IPS DF 6.9 (cell line): ENCODE results near the gene ATF4.
"Not testable (repeated sequence)": the region's sequence is repeated elsewhere in the genome, so short reads cannot be mapped to it uniquely, and the experiment has no call there.

Experiments
- DNase-seq: peaks from one replicate; pipeline ENCODE4 v3.0.0-alpha.2; 2013; ENCODE audit warnings: low read depth, low spot score
- H3K27ac ChIP-seq: one replicate; pipeline ENCODE4 v1.5.1; 2013; ENCODE audit warnings: low read length, control low read depth
- H3K27me3 ChIP-seq: 2 replicates; pipeline ENCODE4 v1.6.1; 2013; ENCODE audit warnings: mild to moderate bottlenecking, low read length; ENCODE audit not compliant: control insufficient read depth, insufficient read depth
- H3K36me3 ChIP-seq: 2 replicates; pipeline ENCODE4 v1.6.1; 2013; ENCODE audit warnings: low read length; ENCODE audit not compliant: control insufficient read depth, insufficient read depth
- H3K4me1 ChIP-seq: 2 replicates; pipeline ENCODE4 v1.6.1; 2013; ENCODE audit warnings: low read length; ENCODE audit not compliant: control insufficient read depth, insufficient read depth
- H3K4me3 ChIP-seq: 2 replicates; pipeline ENCODE4 v1.5.1; 2013; ENCODE audit warnings: mild to moderate bottlenecking, low read length
- H3K9me3 ChIP-seq: 2 replicates; pipeline ENCODE4 v1.6.1; 2013; ENCODE audit warnings: low read length, inconsistent platforms; ENCODE audit not compliant: control insufficient read depth, insufficient read depth
- WGBS: extraction: QIAGEN DNeasy Blood & Tissue Kit; methylation state at CpG from one replicate; pipeline ENCODE4 v1.1.7; 2013; ENCODE audit warnings: mixed read lengths, missing lambda C conversion rate; ENCODE audit not compliant: insufficient read length, insufficient coverage; 5-methylcytosine and 5-hydroxymethylcytosine counted together

Gene ATF4

GRCh38 chr22:39500101-39500500 lies 20.3 kb upstream of the ATF4 start:
- DNase-seq, result no peak
- H3K36me3 ChIP-seq, result peaks cover 9% of the 10 kb centered on the region
- H3K27ac ChIP-seq, result no peak overlapping the region
- H3K4me3 ChIP-seq, result no peak overlapping the region
- no peaks in the 10 kb centered on the region; the same call in 1 of the 2 replicates for H3K27me3 ChIP-seq
- H3K9me3 ChIP-seq, result no peaks in the 10 kb centered on the region
- WGBS, result no CpG with 5 or more reads among the region's 6 CpGs
- H3K4me1 ChIP-seq, result peaks cover 2% of the 10 kb centered on the region; the same call in 1 of the 2 replicates

- peak overlapping the region; percentile 49; the same call in 1 of the 2 replicates for H3K4me3 ChIP-seq
- no peak for DNase-seq
- peaks cover 14% of the 10 kb centered on the region for H3K36me3 ChIP-seq
- no peaks in the 10 kb centered on the region; the same call in 1 of the 2 replicates for H3K27me3 ChIP-seq
- no peak overlapping the region for H3K27ac ChIP-seq
- peaks cover 2% of the 10 kb centered on the region; the same call in 1 of the 2 replicates for H3K4me1 ChIP-seq
- WGBS, result no CpG with 5 or more reads among the region's 13 CpGs
- no peaks in the 10 kb centered on the region for H3K9me3 ChIP-seq
Observed at GRCh38 chr22:39501644-39502108, 18.7 kb upstream of the ATF4 start.

GRCh38 chr22:39502109-39502788 lies 18.1 kb upstream of the ATF4 start, which contains the start of gene MIEF1:
Gene MIEF1, plus strand, starts transcription at chr22:39502290. Its CDS starts 9,005 bp downstream, at chr22:39511295.
- no CpG with 5 or more reads among the region's 58 CpGs for WGBS
- DNase-seq, result peak; percentile 92
- no peaks in the 10 kb centered on the region for H3K9me3 ChIP-seq
- H3K36me3 ChIP-seq, result peaks cover 17% of the 10 kb centered on the region
- H3K4me1 ChIP-seq, result peaks cover 2% of the 10 kb centered on the region; the same call in 1 of the 2 replicates
- no peak within 1 kb of the TSS for H3K27ac ChIP-seq
- peaks cover 2% of the 10 kb centered on the region; the same call in 1 of the 2 replicates for H3K27me3 ChIP-seq
- H3K4me3 ChIP-seq, result peak within 1 kb of the TSS; percentile 49

GRCh38 chr22:39502789-39503409 lies 17.5 kb upstream of the ATF4 start:
- Histone ChIP-seq H3K27ac (no peak overlapping the region), H3K27me3 (peaks cover 6% of the 10 kb centered on the region; the same call in 1 of the 2 replicates), H3K36me3 (peaks cover 17% of the 10 kb centered on the region), H3K9me3 (no peaks in the 10 kb centered on the region), H3K4me1 (peaks cover 2% of the 10 kb centered on the region; the same call in 1 of the 2 replicates), H3K4me3 (peak overlapping the region; percentile 49)
- no CpG with 5 or more reads among the region's 18 CpGs for WGBS
- no peak for DNase-seq

GRCh38 chr22:39503630-39504029 lies 16.7 kb upstream of the ATF4 start:
- Histone ChIP-seq H3K36me3 (peaks cover 17% of the 10 kb centered on the region), H3K4me1 (peaks cover 2% of the 10 kb centered on the region; the same call in 1 of the 2 replicates), H3K27me3 (peaks cover 13% of the 10 kb centered on the region; the same call in 1 of the 2 replicates), H3K9me3 (no peaks in the 10 kb centered on the region), H3K4me3 (no peak overlapping the region), H3K27ac (no peak overlapping the region)
- no peak for DNase-seq
- no CpG with 5 or more reads among the region's 6 CpGs for WGBS

GRCh38 chr22:39504071-39504470 lies 16.3 kb upstream of the ATF4 start:
- peaks cover 18% of the 10 kb centered on the region for H3K36me3 ChIP-seq
- H3K27ac ChIP-seq, result no peak overlapping the region
- H3K4me3 ChIP-seq, result no peak overlapping the region
- WGBS, result no CpG with 5 or more reads among the region's 16 CpGs
- no peaks in the 10 kb centered on the region for H3K9me3 ChIP-seq
- peaks cover 2% of the 10 kb centered on the region; the same call in 1 of the 2 replicates for H3K4me1 ChIP-seq
- DNase-seq, result no peak
- peaks cover 16% of the 10 kb centered on the region for H3K27me3 ChIP-seq

GRCh38 chr22:39507021-39507420 lies 13.3 kb upstream of the ATF4 start:
- no CpG with 5 or more reads among the region's 10 CpGs for WGBS
- not testable (repeated sequence) for H3K27ac ChIP-seq, DNase-seq, H3K9me3 ChIP-seq, H3K4me1 ChIP-seq, H3K4me3 ChIP-seq
- peaks cover 28% of the 10 kb centered on the region for H3K36me3 ChIP-seq
- peaks cover 32% of the 10 kb centered on the region for H3K27me3 ChIP-seq

- Histone ChIP-seq H3K4me1 (no peaks in the 10 kb centered on the region), H3K27me3 (peaks cover 32% of the 10 kb centered on the region), H3K27ac (no peak overlapping the region), H3K36me3 (peaks cover 34% of the 10 kb centered on the region), H3K9me3 (no peaks in the 10 kb centered on the region), H3K4me3 (no peak overlapping the region)
- no CpG with 5 or more reads among the region's 4 CpGs for WGBS
- DNase-seq, result no peak
Observed at GRCh38 chr22:39508393-39508792, 12.0 kb upstream of the ATF4 start.

- no peak for DNase-seq
- peaks cover 32% of the 10 kb centered on the region for H3K27me3 ChIP-seq
- no peaks in the 10 kb centered on the region for H3K4me1 ChIP-seq
- H3K4me3 ChIP-seq, result no peak overlapping the region
- H3K36me3 ChIP-seq, result peaks cover 38% of the 10 kb centered on the region
- H3K9me3 ChIP-seq, result no peaks in the 10 kb centered on the region
- H3K27ac ChIP-seq, result no peak overlapping the region
- WGBS, result no CpG with 5 or more reads among the region's 4 CpGs
Observed at GRCh38 chr22:39510529-39511149, 9.7 kb upstream of the ATF4 start.

GRCh38 chr22:39511226-39511625 lies 9.1 kb upstream of the ATF4 start:
- H3K36me3 ChIP-seq, result peaks cover 36% of the 10 kb centered on the region
- H3K4me3 ChIP-seq, result no peak overlapping the region
- H3K4me1 ChIP-seq, result no peaks in the 10 kb centered on the region
- no peak overlapping the region for H3K27ac ChIP-seq
- no peaks in the 10 kb centered on the region for H3K9me3 ChIP-seq
- no peak for DNase-seq
- 100% methylated on average over 4 of the region's 13 CpGs for WGBS
- H3K27me3 ChIP-seq, result peaks cover 32% of the 10 kb centered on the region
